ENCODE data around the gene ZNF444.

ZNF444 gene

DNA sequence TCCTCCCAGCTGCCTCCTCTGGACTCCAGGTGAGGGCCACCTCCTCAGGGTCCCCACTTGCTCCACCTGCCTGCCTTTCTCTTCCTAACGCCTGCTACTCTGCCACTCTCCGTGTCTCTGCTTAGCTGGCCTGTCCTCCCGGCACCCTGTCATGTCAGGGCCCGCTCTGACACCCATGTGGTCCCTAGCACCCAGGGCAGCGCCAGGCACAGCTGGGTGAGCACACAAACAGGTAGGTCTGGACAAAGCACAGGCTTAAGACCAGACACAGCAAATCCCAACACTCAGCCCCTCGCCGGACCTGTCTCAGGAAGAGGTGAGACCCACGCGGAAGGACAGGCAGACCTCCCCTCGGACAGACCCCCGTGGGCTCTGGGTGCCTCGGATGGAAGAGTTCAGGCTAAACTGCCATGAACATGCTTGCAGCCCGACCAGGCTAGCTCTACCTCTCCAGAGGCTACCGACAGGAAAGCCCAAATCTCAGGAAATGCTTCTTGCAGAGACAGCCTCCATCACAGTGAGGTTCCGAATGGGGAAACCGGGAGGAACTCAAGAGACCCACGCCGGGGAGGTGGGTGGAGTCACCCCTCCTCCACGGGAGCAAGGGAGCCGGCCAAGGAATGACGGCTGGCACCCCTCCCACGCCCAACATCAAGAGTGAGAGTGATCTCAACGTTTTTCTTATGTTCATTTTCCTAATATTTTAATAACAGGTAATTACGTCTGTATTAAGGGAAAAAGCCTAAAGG is 32.5 kb upstream of the ZNF444 start:
- H3K9ac ChIP-seq (ENCODE audit: low read length): peak overlapping the region; percentile 76
- H3K4me1 ChIP-seq (ENCODE audit: control insufficient read depth, insufficient read depth, low read length): peaks cover 53% of the 10 kb centered on the region
- peaks cover 3% of the 10 kb centered on the region for H3K36me3 ChIP-seq (ENCODE audit: control insufficient read depth, insufficient read depth, low read length, severe bottlenecking)
- peak overlapping the region; percentile 70 for H3K4me3 ChIP-seq (ENCODE audit: low read length)
- no peaks in the 10 kb centered on the region for H3K9me3 ChIP-seq (ENCODE audit: control insufficient read depth, low read length)
- no peaks in the 10 kb centered on the region for H3K27me3 ChIP-seq (replicated peaks; ENCODE audit: control insufficient read depth, insufficient read depth, low read length)
- DNase-seq (ENCODE audit: low read depth): peak; percentile 48

DNA sequence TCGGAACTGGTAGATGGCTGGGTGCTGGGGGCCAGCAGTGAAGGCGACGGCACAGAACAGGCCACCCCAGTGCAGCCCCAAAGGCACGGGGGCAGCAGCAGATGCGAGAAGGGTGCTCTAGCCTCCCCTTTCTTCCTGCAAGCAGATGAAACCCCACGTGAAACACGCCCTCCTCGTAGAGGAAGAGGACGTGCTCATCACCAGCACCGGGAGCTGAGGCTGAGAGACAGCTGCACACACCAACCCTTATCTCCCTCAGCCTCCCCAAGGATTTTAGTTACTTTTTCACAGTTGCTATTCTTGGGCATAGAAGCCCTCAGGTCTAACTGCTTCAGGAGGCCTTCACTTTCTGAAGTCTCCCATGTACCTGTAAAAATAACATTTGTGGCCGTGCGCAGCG is 31.9 kb upstream of the ZNF444 start:
- peaks cover 53% of the 10 kb centered on the region for H3K4me1 ChIP-seq (ENCODE audit: control insufficient read depth, insufficient read depth, low read length)
- H3K9me3 ChIP-seq (ENCODE audit: control insufficient read depth, low read length): no peaks in the 10 kb centered on the region
- no peak for DNase-seq (ENCODE audit: low read depth)
- H3K9ac ChIP-seq (ENCODE audit: low read length): peak overlapping the region; percentile 76
- peaks cover 3% of the 10 kb centered on the region for H3K36me3 ChIP-seq (ENCODE audit: control insufficient read depth, insufficient read depth, low read length, severe bottlenecking)
- H3K4me3 ChIP-seq (ENCODE audit: low read length): peak overlapping the region; percentile 70
- H3K27me3 ChIP-seq (replicated peaks; ENCODE audit: control insufficient read depth, insufficient read depth, low read length): no peaks in the 10 kb centered on the region

DNA sequence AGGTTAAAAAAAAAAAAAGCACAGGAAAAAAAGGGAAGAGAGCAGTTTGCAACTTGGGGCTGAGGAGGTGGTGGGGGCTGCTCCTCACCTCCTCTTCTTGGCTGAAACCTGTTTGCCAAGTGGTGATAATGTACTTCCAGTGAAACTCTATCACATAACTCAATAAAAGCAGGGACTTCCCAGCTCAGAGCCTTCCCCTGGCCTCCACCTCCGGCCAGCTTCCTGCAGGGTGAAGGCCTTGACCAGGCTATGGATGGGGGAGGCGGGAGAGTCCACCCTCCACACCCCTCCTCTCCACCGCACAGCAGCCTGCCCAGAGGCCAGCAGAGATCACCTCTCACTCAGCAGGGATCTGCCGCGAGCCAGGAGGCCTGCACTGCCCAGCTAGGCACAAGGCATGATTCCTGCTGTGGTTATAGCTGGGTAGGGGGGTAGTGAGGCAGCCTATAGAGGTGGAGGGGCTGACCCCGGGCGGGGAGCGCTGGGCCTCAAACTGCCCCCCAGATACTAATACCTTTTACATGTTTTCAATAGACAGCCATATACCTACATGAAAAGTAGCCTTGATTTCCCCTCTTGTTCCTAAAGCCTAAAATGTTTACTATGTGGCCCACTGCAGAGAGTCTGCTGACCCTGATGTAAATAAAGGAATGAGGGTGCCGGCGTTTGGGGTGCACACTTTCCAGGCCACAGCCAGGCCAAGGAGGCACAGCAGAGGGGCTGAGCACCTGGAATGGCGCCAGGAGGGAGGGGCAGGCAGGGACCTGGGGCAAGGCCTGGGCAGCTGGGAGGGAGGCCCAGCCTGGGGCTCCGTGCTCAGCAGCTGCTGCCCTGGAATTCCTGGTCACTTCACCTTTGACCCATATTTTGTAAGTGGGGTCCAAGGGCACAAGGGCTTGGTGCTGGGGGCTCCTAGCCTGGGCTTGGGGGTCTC is 30.3 kb upstream of the ZNF444 start:
- Histone ChIP-seq H3K4me1 (ENCODE audit: control insufficient read depth, insufficient read depth, low read length) (peaks cover 46% of the 10 kb centered on the region), H3K27me3 (replicated peaks; ENCODE audit: control insufficient read depth, insufficient read depth, low read length) (no peaks in the 10 kb centered on the region), H3K9me3 (ENCODE audit: control insufficient read depth, low read length) (no peaks in the 10 kb centered on the region), H3K9ac (ENCODE audit: low read length) (peak overlapping the region; percentile 63), H3K4me3 (ENCODE audit: low read length) (peak overlapping the region; percentile 50), H3K36me3 (ENCODE audit: control insufficient read depth, insufficient read depth, low read length, severe bottlenecking) (peaks cover 3% of the 10 kb centered on the region)
- no peak for DNase-seq (ENCODE audit: low read depth)

DNA sequence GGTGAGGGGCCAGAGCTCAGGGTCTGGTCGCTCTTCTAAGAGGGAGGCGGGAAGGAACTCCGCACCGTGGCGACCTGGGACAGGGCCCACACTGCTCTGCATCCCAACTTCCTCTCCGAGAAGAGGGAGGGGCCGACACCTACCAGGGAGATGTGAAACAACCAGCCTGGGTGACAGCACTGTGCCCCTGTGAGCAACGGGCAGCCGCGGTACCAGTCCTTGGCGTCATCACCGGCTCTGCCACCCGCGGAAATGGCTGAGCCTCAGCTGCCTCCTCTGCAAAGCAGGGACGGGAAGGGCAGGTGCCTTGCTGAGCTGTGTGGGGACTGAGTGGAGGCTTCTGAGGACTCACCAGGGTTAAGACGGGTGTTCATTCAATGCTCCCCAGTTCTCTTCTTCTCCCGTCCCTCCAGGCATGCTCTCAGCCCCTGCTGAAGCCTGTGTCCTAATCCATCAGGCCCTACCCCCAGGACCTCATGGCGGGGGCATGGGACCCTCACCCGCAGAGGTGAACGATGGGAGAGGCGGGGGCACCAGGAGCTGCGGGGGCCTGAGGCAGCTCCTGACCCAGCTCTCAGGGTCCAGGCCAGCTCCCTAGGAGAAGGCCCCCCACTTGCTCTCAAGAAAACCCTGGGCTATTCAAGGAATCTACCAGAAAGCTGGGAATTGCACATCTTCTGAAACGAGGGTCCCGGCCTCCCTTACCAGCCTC is 29.3 kb upstream of the ZNF444 start:
- H3K4me1 ChIP-seq (ENCODE audit: control insufficient read depth, insufficient read depth, low read length): peaks cover 44% of the 10 kb centered on the region
- DNase-seq (ENCODE audit: low read depth): no peak

DNA sequence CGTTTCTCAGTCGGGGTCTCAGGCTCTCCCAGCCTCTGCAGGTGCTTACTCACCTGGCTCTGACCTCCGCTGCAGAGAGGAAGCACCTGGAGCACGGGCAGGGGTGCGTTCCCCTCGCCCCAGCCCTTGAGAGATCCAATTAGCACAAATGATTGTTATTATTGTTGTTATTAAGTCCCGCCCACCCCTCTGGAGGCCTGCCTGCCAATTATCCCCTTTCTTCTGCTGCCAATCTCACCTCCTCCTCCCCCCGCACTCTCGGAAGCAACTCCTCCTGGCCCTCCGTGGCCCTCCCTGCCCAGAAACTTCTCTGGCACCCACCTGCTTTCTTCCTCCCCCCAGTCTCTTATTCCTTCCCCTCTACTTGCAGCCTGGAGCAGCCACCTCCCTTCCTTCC is 28.8 kb upstream of the ZNF444 start:
- Histone ChIP-seq H3K9ac (ENCODE audit: low read length) (no peak overlapping the region), H3K27me3 (replicated peaks; ENCODE audit: control insufficient read depth, insufficient read depth, low read length) (no peaks in the 10 kb centered on the region), H3K36me3 (ENCODE audit: control insufficient read depth, insufficient read depth, low read length, severe bottlenecking) (no peaks in the 10 kb centered on the region), H3K4me1 (ENCODE audit: control insufficient read depth, insufficient read depth, low read length) (peaks cover 44% of the 10 kb centered on the region), H3K9me3 (ENCODE audit: control insufficient read depth, low read length) (no peaks in the 10 kb centered on the region), H3K4me3 (ENCODE audit: low read length) (no peak overlapping the region)
- DNase-seq (ENCODE audit: low read depth): no peak

More for the DNA sequence above, 29.3 kb upstream of the ZNF444 start:
- peak overlapping the region; percentile 63 for H3K9ac ChIP-seq (ENCODE audit: low read length)
- H3K4me3 ChIP-seq (ENCODE audit: low read length): no peak overlapping the region
- H3K27me3 ChIP-seq (replicated peaks; ENCODE audit: control insufficient read depth, insufficient read depth, low read length): no peaks in the 10 kb centered on the region
- no peaks in the 10 kb centered on the region for H3K9me3 ChIP-seq (ENCODE audit: control insufficient read depth, low read length)
- no peaks in the 10 kb centered on the region for H3K36me3 ChIP-seq (ENCODE audit: control insufficient read depth, insufficient read depth, low read length, severe bottlenecking)

DNA sequence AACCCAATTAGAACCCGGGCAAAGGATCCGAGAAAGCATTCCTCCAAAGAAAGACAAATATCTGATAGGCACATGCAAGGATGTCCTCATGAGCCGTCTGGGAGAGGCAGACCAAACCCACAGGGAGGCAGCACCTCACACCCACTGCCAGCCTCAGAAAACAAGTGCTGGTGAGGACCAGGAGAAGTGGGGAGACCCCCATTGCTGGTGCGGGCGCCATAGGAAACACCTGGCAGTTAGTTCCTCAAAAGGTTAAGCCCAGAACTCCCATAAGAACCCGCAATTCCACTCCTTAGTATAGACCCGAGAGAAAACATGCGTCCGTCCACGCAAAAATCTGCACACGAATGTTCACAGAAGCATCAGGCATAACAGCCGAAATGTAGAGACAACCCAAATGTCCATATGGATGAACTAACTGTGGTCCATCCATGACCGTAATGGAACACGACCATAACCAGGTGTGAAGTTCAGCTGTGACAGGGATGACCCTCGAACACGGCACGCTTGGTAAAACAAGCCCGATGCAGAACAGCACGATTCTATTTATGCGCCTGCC is 27.9 kb upstream of the ZNF444 start:
- no peaks in the 10 kb centered on the region for H3K9me3 ChIP-seq (ENCODE audit: control insufficient read depth, low read length)
- H3K9ac ChIP-seq (ENCODE audit: low read length): no peak overlapping the region
- H3K4me3 ChIP-seq (ENCODE audit: low read length): no peak overlapping the region
- no peak for DNase-seq (ENCODE audit: low read depth)
- peaks cover 43% of the 10 kb centered on the region for H3K4me1 ChIP-seq (ENCODE audit: control insufficient read depth, insufficient read depth, low read length)
- H3K36me3 ChIP-seq (ENCODE audit: control insufficient read depth, insufficient read depth, low read length, severe bottlenecking): no peaks in the 10 kb centered on the region
- H3K27me3 ChIP-seq (replicated peaks; ENCODE audit: control insufficient read depth, insufficient read depth, low read length): no peaks in the 10 kb centered on the region

DNA sequence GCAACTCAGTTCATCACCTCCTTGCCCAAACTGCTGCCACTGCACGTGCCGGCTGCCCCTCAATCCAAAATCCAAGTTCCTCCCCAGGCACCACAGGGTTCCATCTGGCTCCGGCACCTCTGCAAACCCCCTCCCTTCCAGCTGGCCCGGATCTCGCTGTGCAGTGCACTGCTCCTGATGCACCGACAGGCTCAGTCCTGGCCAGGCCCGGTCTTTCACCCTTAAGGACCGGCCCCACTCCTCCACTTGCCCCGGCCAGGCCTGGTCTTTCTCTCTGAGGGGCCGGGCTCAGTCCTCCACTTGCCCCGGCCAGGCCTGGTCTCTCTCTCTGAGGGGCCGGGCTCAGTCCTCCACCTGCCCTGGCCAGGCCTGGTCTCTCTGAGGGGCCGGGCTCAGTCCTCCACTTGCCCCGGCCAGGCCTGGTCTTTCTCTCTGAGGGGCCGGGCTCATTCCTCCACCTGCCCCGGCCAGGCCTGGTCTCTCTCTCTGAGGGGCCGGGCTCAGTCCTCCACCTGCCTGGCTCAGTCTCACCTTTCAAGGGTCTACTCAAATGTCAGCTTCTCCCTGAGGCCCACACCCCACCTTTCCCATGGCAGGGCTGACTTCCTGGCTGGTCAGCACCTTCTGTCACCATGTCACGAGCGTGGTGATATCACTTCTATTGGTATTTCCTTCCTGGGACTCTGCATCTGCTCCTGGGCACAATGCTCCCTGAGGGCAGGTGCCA is 26.9 kb upstream of the ZNF444 start:
- H3K27me3 ChIP-seq (replicated peaks; ENCODE audit: control insufficient read depth, insufficient read depth, low read length): no peaks in the 10 kb centered on the region
- peaks cover 43% of the 10 kb centered on the region for H3K4me1 ChIP-seq (ENCODE audit: control insufficient read depth, insufficient read depth, low read length)
- no peak overlapping the region for H3K9ac ChIP-seq (ENCODE audit: low read length)
- H3K4me3 ChIP-seq (ENCODE audit: low read length): no peak overlapping the region
- no peaks in the 10 kb centered on the region for H3K9me3 ChIP-seq (ENCODE audit: control insufficient read depth, low read length)
- no peak for DNase-seq (ENCODE audit: low read depth)
- no peaks in the 10 kb centered on the region for H3K36me3 ChIP-seq (ENCODE audit: control insufficient read depth, insufficient read depth, low read length, severe bottlenecking)

DNA sequence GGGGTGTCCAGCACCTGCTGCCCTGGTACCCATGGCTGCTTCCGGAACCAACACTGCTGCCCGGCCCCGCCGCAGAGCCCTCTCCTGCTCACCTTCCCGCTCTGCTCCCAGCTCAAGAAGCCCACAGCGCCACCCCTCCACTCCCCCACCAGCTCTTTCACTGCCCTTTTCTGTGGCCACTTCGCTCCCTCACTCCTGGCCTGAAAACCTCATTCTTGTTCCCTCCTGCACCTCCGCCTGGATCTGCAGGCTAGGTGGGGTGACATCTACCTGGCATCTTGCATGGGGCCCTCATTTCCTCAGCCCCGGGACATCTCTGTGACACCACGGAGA is 26.3 kb upstream of the ZNF444 start:
- Histone ChIP-seq H3K9ac (ENCODE audit: low read length) (no peak overlapping the region), H3K27me3 (replicated peaks; ENCODE audit: control insufficient read depth, insufficient read depth, low read length) (no peaks in the 10 kb centered on the region), H3K36me3 (ENCODE audit: control insufficient read depth, insufficient read depth, low read length, severe bottlenecking) (no peaks in the 10 kb centered on the region), H3K9me3 (ENCODE audit: control insufficient read depth, low read length) (no peaks in the 10 kb centered on the region), H3K4me3 (ENCODE audit: low read length) (no peak overlapping the region), H3K4me1 (ENCODE audit: control insufficient read depth, insufficient read depth, low read length) (peaks cover 46% of the 10 kb centered on the region)
- no peak for DNase-seq (ENCODE audit: low read depth)

DNA sequence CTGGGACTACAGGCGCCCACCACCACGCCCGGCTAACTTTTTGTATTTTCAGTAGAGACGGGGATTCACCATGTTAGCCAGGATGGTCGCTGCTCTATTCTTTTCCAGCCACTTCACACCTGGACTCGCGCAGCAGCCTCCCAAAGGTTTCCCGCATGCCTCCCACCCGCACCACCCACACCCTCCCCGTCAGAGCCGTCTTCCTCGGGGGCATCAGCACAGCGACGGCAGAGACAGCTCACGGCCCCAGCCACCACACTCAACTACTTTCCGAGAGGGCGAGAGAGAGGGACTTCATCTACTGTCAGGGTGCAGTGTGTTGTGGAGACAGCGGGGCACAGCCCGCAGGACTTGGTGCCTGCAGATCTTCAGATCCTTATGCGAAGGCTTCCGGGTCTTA is 25.6 kb upstream of the ZNF444 start:
- no peak overlapping the region for H3K4me3 ChIP-seq (ENCODE audit: low read length)
- H3K9me3 ChIP-seq (ENCODE audit: control insufficient read depth, low read length): no peaks in the 10 kb centered on the region

DNA sequence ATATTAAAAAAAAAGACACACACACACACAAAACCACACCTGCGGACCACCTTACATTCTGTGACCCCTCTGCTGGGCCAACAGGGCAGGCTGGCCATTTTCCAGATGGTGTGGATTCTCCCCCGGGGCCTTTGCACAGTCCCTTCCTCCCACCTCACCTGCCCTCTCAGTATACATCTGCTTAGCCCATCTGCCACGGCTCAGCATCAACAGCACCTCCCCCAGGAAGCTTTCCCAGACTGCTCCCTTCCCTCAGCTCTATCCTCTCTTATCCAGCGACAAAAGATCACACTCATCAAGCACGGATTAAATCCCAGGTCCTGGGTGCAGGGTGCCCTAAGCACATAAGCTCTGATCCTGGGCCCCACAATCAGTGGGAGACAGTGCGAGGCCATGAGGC is 24.5 kb upstream of the ZNF444 start:
- no peak overlapping the region for H3K9ac ChIP-seq (ENCODE audit: low read length)
- H3K9me3 ChIP-seq (ENCODE audit: control insufficient read depth, low read length): no peaks in the 10 kb centered on the region
- H3K4me1 ChIP-seq (ENCODE audit: control insufficient read depth, insufficient read depth, low read length): peaks cover 34% of the 10 kb centered on the region
- no peaks in the 10 kb centered on the region for H3K27me3 ChIP-seq (replicated peaks; ENCODE audit: control insufficient read depth, insufficient read depth, low read length)
- no peak for DNase-seq (ENCODE audit: low read depth)
- no peaks in the 10 kb centered on the region for H3K36me3 ChIP-seq (ENCODE audit: control insufficient read depth, insufficient read depth, low read length, severe bottlenecking)
- H3K4me3 ChIP-seq (ENCODE audit: low read length): no peak overlapping the region

More for the DNA sequence above, 25.6 kb upstream of the ZNF444 start:
- no peak overlapping the region for H3K9ac ChIP-seq (ENCODE audit: low read length)
- H3K36me3 ChIP-seq (ENCODE audit: control insufficient read depth, insufficient read depth, low read length, severe bottlenecking): no peaks in the 10 kb centered on the region
- H3K4me1 ChIP-seq (ENCODE audit: control insufficient read depth, insufficient read depth, low read length): peaks cover 44% of the 10 kb centered on the region
- no peak for DNase-seq (ENCODE audit: low read depth)
- no peaks in the 10 kb centered on the region for H3K27me3 ChIP-seq (replicated peaks; ENCODE audit: control insufficient read depth, insufficient read depth, low read length)

Data from adipocyte (in vitro differentiated cells).